Liver (tissue), 3 donors: ENCODE measurements around the gene NFE2L2.
"Not testable (repeated sequence)": the region's sequence is repeated elsewhere in the genome, so short reads cannot be mapped to it uniquely, and the experiment has no call there.

Experiments
- EGR1 ChIP-seq, 2 donors: IDR thresholded peaks; 2 replicates each; pipeline ENCODE4 v1.6.1; 2016 to 2018; ENCODE audit warnings: antibody characterized with exemption in 2 of 2, low read depth in 2 of 2
- GABPA ChIP-seq, 2 donors: IDR thresholded peaks in 1 of 2; conservative IDR thresholded peaks in 1 of 2; 2 replicates each; pipeline ENCODE4 v1.6.1; 2016; ENCODE audit warnings: antibody characterized with exemption in 2 of 2, mild to moderate bottlenecking in 1 of 2, moderate library complexity in 1 of 2
- JUND ChIP-seq, 2 donors: IDR thresholded peaks; 2 replicates each; pipeline ENCODE4 v1.6.1; 2016; ENCODE audit warnings: antibody characterized with exemption in 2 of 2
- TAF1 ChIP-seq: conservative IDR thresholded peaks from 2 replicates; pipeline ENCODE4 v1.6.1; 2016; ENCODE audit warnings: antibody characterized with exemption, mild to moderate bottlenecking
- YY1 ChIP-seq: IDR thresholded peaks from 2 replicates; pipeline ENCODE4 v1.6.1; 2016; ENCODE audit warnings: antibody characterized with exemption, mild to moderate bottlenecking
- TF ChIP-seq, protein P1 (sequence below): IDR thresholded peaks from 2 replicates; pipeline ENCODE4 v1.6.1; 2016; ENCODE audit warnings: antibody characterized with exemption, mild to moderate bottlenecking
- TF ChIP-seq, protein P2 (sequence below): fragments of 150-350 bp; IDR thresholded peaks from 2 replicates; pipeline ENCODE4 v1.5.1; 2017; ENCODE audit warnings: improper control_type of control experiment, low read depth, low read length; ENCODE audit not compliant: missing input control
- TF ChIP-seq, protein P3 (sequence below): IDR thresholded peaks from 2 replicates; pipeline ENCODE4 v1.6.1; 2016; ENCODE audit warnings: antibody characterized with exemption
- TF ChIP-seq, protein P4 (sequence below): IDR thresholded peaks from 2 replicates; pipeline ENCODE4 v1.6.1; 2016; ENCODE audit warnings: antibody characterized with exemption
- TF ChIP-seq, protein P5 (sequence below): IDR thresholded peaks from 2 replicates; pipeline ENCODE4 v1.6.1; 2016; ENCODE audit warnings: antibody characterized with exemption
- donor health status: healthy.
- donor health status: healthy.

DNA sequence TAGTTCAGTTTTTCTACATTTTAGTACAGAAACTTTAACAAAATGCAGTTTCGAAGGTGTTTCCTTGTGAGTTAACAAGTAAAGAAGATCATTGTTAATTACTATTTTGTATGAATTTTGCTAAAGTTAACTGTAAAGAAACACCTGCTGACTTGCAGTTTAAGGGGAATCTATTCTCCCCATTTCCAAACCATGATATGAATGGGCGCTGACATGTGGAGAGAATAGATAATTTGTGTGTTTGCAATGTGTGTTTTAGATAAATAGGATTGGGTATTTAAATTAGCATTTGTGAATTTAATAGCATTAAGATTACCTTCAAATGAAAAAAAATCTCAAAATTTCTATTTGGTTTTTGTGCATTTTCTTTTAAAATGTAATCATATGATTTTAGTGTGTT is 44.7 kb downstream of the NFE2L2 start:
- TF ChIP-seq, protein P1, sequence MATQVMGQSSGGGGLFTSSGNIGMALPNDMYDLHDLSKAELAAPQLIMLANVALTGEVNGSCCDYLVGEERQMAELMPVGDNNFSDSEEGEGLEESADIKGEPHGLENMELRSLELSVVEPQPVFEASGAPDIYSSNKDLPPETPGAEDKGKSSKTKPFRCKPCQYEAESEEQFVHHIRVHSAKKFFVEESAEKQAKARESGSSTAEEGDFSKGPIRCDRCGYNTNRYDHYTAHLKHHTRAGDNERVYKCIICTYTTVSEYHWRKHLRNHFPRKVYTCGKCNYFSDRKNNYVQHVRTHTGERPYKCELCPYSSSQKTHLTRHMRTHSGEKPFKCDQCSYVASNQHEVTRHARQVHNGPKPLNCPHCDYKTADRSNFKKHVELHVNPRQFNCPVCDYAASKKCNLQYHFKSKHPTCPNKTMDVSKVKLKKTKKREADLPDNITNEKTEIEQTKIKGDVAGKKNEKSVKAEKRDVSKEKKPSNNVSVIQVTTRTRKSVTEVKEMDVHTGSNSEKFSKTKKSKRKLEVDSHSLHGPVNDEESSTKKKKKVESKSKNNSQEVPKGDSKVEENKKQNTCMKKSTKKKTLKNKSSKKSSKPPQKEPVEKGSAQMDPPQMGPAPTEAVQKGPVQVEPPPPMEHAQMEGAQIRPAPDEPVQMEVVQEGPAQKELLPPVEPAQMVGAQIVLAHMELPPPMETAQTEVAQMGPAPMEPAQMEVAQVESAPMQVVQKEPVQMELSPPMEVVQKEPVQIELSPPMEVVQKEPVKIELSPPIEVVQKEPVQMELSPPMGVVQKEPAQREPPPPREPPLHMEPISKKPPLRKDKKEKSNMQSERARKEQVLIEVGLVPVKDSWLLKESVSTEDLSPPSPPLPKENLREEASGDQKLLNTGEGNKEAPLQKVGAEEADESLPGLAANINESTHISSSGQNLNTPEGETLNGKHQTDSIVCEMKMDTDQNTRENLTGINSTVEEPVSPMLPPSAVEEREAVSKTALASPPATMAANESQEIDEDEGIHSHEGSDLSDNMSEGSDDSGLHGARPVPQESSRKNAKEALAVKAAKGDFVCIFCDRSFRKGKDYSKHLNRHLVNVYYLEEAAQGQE, result not testable (repeated sequence)
- not testable (repeated sequence) for TF ChIP-seq JUND (IDR thresholded peaks at IDR 0.05); GABPA (IDR thresholded peaks at IDR 0.05 in 1 of 2, conservative IDR thresholded peaks at IDR 0.05 in 1 of 2); EGR1 (IDR thresholded peaks at IDR 0.05; ENCODE audit: low read depth in 2 of 2); YY1; TAF1
- TF ChIP-seq, protein P2, sequence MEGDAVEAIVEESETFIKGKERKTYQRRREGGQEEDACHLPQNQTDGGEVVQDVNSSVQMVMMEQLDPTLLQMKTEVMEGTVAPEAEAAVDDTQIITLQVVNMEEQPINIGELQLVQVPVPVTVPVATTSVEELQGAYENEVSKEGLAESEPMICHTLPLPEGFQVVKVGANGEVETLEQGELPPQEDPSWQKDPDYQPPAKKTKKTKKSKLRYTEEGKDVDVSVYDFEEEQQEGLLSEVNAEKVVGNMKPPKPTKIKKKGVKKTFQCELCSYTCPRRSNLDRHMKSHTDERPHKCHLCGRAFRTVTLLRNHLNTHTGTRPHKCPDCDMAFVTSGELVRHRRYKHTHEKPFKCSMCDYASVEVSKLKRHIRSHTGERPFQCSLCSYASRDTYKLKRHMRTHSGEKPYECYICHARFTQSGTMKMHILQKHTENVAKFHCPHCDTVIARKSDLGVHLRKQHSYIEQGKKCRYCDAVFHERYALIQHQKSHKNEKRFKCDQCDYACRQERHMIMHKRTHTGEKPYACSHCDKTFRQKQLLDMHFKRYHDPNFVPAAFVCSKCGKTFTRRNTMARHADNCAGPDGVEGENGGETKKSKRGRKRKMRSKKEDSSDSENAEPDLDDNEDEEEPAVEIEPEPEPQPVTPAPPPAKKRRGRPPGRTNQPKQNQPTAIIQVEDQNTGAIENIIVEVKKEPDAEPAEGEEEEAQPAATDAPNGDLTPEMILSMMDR, result not testable (repeated sequence)
- TF ChIP-seq, protein P3, sequence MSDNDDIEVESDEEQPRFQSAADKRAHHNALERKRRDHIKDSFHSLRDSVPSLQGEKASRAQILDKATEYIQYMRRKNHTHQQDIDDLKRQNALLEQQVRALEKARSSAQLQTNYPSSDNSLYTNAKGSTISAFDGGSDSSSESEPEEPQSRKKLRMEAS, result not testable (repeated sequence)
- TF ChIP-seq, protein P4, sequence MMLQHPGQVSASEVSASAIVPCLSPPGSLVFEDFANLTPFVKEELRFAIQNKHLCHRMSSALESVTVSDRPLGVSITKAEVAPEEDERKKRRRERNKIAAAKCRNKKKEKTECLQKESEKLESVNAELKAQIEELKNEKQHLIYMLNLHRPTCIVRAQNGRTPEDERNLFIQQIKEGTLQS, result not testable (repeated sequence)
- TF ChIP-seq, protein P5, sequence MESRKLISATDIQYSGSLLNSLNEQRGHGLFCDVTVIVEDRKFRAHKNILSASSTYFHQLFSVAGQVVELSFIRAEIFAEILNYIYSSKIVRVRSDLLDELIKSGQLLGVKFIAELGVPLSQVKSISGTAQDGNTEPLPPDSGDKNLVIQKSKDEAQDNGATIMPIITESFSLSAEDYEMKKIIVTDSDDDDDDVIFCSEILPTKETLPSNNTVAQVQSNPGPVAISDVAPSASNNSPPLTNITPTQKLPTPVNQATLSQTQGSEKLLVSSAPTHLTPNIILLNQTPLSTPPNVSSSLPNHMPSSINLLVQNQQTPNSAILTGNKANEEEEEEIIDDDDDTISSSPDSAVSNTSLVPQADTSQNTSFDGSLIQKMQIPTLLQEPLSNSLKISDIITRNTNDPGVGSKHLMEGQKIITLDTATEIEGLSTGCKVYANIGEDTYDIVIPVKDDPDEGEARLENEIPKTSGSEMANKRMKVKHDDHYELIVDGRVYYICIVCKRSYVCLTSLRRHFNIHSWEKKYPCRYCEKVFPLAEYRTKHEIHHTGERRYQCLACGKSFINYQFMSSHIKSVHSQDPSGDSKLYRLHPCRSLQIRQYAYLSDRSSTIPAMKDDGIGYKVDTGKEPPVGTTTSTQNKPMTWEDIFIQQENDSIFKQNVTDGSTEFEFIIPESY, result not testable (repeated sequence)
